ENCODE data around the gene RAB31. TPM values are rescaled to one million over a fixed set of nuclear protein-coding genes. Genes with fewer than 3 reads are reported as not detected.

Gene RAB31
- polyA plus RNA-seq, 3 donors from 2014 or later: 5.3 to 28.0 (median 19.3) TPM

DNA sequence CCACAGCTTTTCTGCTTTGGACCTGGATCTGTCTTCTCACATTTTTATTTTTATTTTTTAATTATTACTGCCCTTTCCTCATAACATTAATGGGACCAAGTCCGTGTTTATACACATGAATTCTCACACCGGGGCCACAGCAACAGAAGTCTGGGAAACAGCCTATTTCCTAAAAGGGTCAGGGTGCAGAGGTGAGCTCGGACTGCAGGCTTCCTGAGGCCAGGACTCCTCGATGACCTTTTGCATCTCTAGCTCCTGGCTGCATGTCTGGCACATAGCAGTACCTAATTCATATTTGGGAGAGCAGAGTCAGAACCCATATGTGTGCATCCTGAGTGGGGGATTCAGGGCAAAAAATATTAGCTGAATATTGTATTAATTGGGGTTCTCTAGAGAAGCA, 9.6 kb upstream of the RAB31 start:
- no peak overlapping the region for H3K27ac Mint-ChIP-seq
- H3K9me3 Mint-ChIP-seq: no peaks in the 10 kb centered on the region

DNA sequence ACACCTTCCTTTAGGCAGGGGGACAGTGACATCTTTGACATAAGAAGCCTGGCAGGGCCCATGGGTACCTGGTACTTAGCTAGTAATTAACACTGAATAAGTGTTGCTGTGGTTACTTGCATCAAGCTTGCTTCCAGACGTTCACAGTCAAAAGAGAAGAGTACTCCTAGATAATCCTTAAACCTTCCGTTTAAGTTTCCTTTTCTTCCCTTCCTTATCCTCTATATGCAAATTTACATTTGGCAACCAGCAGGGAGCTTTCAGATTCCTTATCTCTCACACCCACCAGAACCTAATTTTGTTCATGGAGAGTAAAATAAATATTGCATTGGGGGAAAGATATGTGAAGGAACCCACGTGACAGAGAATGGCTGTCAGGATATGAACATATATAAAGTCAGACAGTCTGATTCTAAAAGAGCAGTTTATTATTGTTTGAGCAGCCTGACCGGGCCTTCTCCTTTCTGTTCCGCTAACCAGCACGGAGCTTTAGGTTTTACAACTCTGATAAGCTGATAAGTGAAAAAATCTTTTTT, 7.8 kb upstream of the RAB31 start:
- DNase-seq: no peak
- H3K27ac Mint-ChIP-seq: no peak overlapping the region
- peaks cover 18 to 21% of the 10 kb centered on the region in 2 donors for H3K4me1 Mint-ChIP-seq
- H3K36me3 Mint-ChIP-seq: no peaks in the 10 kb centered on the region
- no peaks in the 10 kb centered on the region for H3K9me3 Mint-ChIP-seq
- no peak overlapping the region for H3K4me3 Mint-ChIP-seq
- H3K27me3 Mint-ChIP-seq (ENCODE audit: low read depth in 3 of 3): peaks cover 4 to 7% (median 5%) of the 10 kb centered on the region in 3 donors

More for the DNA sequence above, 9.6 kb upstream of the RAB31 start:
- H3K4me1 Mint-ChIP-seq: peaks cover 25 to 28% of the 10 kb centered on the region in 2 donors
- peaks cover 2 to 11% (median 4%) of the 10 kb centered on the region in 3 donors for H3K27me3 Mint-ChIP-seq (ENCODE audit: low read depth in 3 of 3)
- DNase-seq: no peak
- no peak overlapping the region for H3K4me3 Mint-ChIP-seq
- H3K36me3 Mint-ChIP-seq: no peaks in the 10 kb centered on the region

DNA sequence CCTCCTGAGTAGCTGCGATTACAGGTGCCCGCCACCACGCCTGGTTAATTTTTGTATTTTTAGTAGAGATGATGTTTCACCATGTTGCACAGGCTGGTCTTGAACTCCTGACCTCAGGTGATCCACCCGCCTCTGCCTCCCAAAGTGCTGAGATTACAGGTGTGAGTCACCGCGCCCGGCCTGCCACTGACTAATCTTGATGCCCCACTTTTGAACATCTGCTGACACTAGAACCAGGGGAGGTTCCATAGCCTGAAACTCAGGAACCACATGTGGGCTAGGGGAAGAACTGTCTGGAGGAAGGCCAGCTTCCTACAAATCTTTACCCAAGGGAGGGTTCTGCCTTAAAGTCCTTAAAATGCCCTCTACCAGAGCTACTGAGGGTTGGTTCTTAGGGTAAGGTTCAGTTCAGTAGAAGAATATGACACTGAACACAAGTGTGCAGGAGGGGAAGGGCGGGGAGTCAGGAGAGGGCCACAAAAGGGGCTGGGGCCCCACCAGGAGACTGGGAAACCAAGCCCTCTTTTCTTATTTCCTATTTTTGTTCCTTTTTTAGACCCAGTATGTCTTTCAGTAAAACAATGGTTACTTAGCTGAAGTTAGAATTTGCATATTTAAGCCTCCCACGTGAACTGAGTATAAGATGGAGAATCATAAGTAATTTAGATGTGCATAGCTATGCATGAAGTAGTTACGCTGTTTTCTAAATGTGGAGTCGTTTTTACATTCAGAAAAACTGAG, 6.3 kb upstream of the RAB31 start:
- Mint-ChIP-seq H3K4me1 (peaks cover 4 to 6% of the 10 kb centered on the region in 2 donors), H3K27ac (no peak overlapping the region), H3K27me3 (ENCODE audit: low read depth in 3 of 3) (peaks cover 2 to 11% (median 5%) of the 10 kb centered on the region in 3 donors), H3K4me3 (no peak overlapping the region), H3K9me3 (no peaks in the 10 kb centered on the region), H3K36me3 (no peaks in the 10 kb centered on the region)
- no peak for DNase-seq

DNA sequence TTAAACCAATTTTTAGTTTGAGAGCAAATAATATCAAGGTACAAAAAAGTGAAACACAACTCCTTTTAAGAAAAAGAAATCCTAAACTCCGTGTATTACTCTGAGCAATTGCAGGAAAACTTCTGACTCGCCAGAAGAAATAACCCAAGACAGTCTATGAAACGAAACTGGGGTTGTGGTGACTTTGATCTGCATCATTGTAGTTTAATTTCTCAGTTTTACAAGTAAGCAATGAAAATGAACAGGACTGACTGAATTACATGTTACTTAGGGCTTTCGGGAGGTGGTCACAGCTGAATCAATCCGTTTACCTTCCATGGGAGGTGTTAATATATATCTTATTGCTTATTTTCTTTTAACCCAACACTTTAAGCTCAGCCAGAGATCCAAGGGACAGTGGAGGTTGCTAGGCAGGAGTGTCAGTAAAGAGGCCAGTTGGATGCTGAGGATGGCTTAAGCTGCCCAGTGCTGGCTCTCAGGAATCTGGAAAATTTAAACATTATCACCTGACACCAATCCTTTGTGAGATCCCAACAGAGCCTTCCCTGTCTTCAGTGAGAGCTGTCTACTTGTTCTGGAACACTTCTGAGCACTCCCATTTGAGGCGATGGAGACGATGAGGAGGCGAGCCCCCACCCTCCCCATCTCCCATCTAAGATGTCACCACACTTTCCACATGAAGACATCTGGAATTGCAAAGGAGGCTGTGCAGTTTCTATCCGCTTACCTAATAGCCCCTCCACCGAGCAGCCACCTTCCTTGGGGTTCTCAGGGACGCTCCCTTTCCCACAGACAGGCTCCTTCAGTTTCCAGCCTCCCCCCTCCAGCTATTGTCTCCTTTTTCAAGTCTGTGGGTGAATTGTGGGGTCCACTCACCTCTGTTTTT, 3.6 kb upstream of the RAB31 start:
- Mint-ChIP-seq H3K27me3 (ENCODE audit: low read depth in 3 of 3) (peaks cover 7 to 24% (median 22%) of the 10 kb centered on the region in 3 donors), H3K27ac (no peak overlapping the region), H3K4me1 (peaks cover 10 to 18% of the 10 kb centered on the region in 2 donors), H3K9me3 (no peaks in the 10 kb centered on the region), H3K4me3 (no peak overlapping the region), H3K36me3 (no peaks in the 10 kb centered on the region)
- DNase-seq: no peak

DNA sequence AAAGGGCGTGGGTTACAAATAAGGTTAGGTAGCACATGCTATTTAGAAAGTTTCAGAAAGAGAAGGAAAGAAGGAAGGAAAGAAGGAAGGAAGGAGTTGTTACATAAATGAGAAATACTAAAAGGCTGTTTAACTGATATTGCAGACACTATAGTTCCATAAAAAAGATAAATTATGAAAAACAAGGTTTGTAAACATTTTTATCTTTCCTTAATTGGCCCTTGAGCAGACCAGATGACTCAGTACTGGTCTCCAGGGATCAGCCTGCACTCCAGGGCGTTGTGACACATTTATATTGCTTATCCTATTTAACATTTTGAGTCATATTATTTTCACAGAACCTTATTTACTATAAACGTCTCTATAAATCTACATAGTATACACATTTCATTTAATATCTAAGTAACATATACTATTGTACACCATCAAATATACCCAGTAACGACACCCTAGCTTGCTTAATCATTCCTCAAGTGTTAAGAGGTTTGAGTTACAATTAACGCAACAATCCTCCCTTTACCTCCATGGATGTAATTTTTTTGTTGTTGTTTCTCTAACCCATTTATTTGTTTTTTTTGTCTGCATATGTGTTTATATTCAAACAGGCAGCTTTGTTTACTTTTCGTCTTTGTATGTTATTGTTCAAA, 2.8 kb upstream of the RAB31 start:
- H3K4me3 Mint-ChIP-seq: no peak overlapping the region
- DNase-seq: no peak
- H3K27ac Mint-ChIP-seq: no peak overlapping the region
- H3K36me3 Mint-ChIP-seq: no peaks in the 10 kb centered on the region
- peaks cover 18 to 26% of the 10 kb centered on the region in 2 donors for H3K4me1 Mint-ChIP-seq
- no peaks in the 10 kb centered on the region for H3K9me3 Mint-ChIP-seq
- peaks cover 12 to 32% (median 29%) of the 10 kb centered on the region in 3 donors for H3K27me3 Mint-ChIP-seq (ENCODE audit: low read depth in 3 of 3)

DNA sequence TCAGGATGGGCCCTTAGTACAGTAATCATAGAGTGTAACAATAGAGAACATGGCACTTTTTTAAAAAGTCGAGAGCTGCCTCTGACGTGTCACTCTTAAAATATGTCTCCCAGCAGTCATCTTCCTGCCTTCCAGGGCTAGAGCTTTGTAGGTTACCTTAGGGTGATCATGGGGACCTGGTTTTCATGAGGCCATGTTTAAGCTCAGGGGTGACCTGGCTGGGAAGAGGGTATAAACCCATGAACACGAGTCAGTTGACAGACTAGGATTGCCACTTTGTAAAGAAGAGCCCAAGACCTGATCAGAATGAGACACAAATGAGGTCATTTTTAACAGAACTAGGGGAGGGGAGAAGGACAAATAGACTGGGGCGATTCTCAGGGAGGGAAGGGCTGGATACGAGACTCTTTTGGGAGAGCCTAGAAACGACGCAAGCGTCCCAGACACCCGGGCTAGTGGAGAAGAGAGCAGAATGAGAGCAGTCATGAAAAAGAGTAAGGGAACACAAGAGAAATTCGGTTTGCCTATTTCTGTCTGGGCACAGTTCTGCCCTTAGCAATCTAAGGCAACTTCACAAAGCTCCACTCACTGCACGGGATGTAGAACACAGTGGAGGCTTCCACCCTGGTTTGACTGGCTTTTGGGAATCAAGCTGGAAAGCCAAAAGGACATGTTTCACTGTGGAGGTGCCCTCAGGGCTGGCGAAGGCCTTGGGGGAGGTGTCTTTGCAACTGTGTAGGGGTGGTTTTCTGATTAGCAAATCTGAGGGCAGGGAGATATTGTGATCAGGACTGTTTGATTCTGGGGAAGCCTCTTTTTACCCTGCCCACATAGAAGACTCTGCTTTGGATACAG, 1.8 kb upstream of the RAB31 start:
- Mint-ChIP-seq H3K36me3 (no peaks in the 10 kb centered on the region), H3K4me1 (peaks cover 27 to 37% of the 10 kb centered on the region in 2 donors), H3K27ac (no peak overlapping the region), H3K4me3 (peak overlapping the region in 3 of 5 donors; percentile 2 to 74 (median 65)), H3K9me3 (no peaks in the 10 kb centered on the region), H3K27me3 (ENCODE audit: low read depth in 3 of 3) (peaks cover 18 to 40% (median 35%) of the 10 kb centered on the region in 3 donors)
- no peak for DNase-seq

DNA sequence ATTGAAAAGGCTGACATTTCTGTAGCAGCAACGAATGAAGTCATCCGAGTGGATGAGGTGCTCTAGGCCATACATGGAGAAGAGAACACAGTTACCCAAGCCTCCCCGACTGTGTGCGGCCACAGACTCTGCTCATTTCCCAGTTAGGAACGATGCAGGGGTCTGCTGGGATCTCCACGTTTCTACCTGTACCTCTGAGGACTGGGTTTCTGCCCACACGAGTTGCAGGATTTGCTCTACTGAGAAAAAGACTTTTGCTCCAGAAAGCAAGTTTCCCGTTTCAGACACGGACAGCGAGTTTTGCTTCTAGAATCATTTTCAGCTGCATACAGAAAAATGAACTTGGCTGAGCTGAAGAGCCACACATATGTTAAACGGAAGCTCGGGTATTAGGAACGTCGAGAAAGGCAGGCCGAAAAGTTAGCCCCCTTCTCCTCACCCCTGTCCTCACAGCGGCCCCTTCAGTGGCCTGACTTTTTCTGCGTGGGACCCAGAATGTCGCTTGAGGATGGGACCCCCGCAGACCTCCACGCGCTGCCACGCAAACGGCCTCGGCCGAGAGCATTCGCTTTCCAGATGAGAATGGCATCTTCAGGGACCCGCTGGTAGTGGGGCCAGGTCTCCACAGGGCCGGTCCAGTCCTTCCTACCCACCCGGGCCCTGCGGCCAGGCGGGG, 582 bp upstream of the RAB31 start:
- peaks cover 39 to 49% of the 10 kb centered on the region in 2 donors for H3K4me1 Mint-ChIP-seq
- no peaks in the 10 kb centered on the region for H3K36me3 Mint-ChIP-seq
- H3K27me3 Mint-ChIP-seq (ENCODE audit: low read depth in 3 of 3): peaks cover 21 to 44% (median 39%) of the 10 kb centered on the region in 3 donors
- DNase-seq: no peak
- H3K4me3 Mint-ChIP-seq: peak overlapping the region; percentile 61 to 75 (median 71)
- H3K9me3 Mint-ChIP-seq: no peaks in the 10 kb centered on the region
- peak overlapping the region in 3 of 6 donors; percentile 25 to 36 (median 32) for H3K27ac Mint-ChIP-seq

DNA sequence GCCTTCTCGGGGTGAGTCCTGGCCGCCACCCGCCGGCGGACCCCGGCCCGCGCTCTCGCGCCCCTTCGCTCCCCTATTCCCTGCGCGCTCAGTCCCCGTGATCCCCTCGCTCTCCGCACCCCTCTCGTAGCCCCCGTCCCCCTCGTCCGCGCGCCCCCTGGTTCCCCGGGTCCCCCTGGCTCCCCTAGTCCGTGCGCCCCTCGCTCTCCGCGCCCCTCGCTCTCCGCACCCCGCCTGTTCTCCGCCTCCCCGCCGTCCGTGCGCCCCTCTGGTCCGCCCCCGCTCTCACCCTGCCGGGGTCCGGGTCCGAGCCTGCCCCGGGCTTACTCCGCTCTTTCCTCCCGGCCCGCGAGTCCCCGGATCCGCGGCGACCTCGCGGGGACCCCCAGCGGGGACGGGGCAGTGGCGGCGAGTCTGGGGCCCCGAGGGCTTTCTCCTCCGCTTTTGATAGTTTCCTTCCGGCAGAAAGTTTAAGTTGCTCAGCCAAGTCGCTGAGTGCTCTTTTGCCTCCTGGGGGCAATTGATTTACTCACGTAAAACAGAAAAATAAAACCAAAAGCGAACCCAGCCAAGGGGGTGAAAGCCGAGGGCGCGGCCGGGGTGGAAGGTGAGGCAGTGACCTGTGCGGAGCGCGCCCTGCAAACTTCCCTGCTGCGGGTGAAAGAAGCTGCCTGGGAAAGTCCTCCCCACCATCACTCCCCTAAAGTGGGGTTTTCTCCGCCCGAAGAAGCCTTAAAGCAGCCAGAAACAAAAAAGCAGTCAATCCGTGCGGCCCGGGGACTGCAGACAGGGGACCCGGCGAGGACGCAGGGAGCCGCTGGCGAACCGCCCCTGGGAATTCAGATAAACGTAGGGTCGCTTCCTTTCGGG, 568 bp downstream of the RAB31 start:
- peaks cover 39 to 50% of the 10 kb centered on the region in 2 donors for H3K4me1 Mint-ChIP-seq
- peaks cover 21 to 46% (median 42%) of the 10 kb centered on the region in 3 donors for H3K27me3 Mint-ChIP-seq (ENCODE audit: low read depth in 3 of 3)
- H3K4me3 Mint-ChIP-seq: peak overlapping the region; percentile 81 to 94 (median 88)
- no peaks in the 10 kb centered on the region for H3K9me3 Mint-ChIP-seq
- H3K36me3 Mint-ChIP-seq: no peaks in the 10 kb centered on the region
- peak overlapping the region in 5 of 6 donors; percentile 28 to 85 (median 62) for H3K27ac Mint-ChIP-seq
- DNase-seq: peak in 2 of 3 donors; percentile 17 to 22

DNA sequence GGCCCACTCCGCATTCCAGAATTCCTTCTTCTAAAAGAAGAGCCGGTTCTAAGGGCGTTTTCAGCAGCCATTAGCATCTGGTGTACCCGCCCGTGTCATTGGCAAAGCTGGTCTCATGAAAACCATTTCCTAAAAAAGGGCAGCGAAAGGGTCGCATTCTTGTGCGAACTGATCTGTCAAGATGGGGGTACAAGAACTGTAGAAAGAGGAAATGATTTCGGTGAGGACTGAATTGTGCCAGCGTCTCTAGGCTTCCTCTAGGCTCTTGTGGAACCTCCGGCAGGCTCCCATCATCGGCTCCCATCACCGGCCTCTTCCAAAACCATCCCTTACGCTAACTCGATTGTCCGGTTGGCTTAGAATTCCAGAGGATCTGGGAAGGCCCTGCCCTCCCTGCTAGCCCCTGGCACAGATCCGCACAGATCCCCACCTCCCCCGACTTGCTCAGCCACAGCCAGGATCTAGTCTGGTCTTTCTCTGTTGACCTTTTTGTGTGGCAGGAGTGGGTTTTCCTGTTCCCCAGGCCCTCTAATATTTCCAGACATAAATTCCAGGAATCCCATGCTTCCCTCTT, 1.3 kb downstream of the RAB31 start:
- Mint-ChIP-seq H3K36me3 (no peaks in the 10 kb centered on the region), H3K4me1 (peaks cover 39 to 50% of the 10 kb centered on the region in 2 donors), H3K27me3 (ENCODE audit: low read depth in 3 of 3) (peaks cover 21 to 48% (median 39%) of the 10 kb centered on the region in 3 donors), H3K4me3 (peak overlapping the region; percentile 81 to 94 (median 88)), H3K9me3 (no peaks in the 10 kb centered on the region), H3K27ac (peak overlapping the region in 1 of 6 donors; percentile 62)
- no peak for DNase-seq

DNA sequence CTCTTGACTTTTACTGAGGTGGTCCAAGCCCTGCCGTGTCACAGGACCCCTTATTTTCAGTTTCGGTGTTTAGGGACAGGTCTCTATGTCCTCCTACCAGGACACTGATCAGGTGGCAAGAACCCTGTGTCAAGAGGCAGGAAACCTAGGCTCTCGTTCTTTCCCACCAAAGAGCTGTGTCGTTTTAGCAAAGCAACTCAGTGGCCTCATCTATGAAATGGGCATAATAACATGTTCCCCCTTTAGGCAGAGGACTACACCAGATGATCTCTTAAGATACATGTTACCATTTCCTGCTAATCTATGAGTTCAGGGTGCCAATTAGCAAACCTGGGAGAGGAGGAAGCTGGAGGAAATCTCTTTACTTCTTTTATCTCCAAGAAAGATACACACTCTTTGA, 1.9 kb downstream of the RAB31 start:
- Mint-ChIP-seq H3K27ac (peak overlapping the region in 2 of 6 donors; percentile 54), H3K9me3 (no peaks in the 10 kb centered on the region), H3K4me3 (peak overlapping the region; percentile 81 to 94 (median 88)), H3K36me3 (no peaks in the 10 kb centered on the region), H3K4me1 (peaks cover 39 to 50% of the 10 kb centered on the region in 2 donors), H3K27me3 (ENCODE audit: low read depth in 3 of 3) (peaks cover 23 to 51% (median 39%) of the 10 kb centered on the region in 3 donors)
- no peak for DNase-seq

DNA sequence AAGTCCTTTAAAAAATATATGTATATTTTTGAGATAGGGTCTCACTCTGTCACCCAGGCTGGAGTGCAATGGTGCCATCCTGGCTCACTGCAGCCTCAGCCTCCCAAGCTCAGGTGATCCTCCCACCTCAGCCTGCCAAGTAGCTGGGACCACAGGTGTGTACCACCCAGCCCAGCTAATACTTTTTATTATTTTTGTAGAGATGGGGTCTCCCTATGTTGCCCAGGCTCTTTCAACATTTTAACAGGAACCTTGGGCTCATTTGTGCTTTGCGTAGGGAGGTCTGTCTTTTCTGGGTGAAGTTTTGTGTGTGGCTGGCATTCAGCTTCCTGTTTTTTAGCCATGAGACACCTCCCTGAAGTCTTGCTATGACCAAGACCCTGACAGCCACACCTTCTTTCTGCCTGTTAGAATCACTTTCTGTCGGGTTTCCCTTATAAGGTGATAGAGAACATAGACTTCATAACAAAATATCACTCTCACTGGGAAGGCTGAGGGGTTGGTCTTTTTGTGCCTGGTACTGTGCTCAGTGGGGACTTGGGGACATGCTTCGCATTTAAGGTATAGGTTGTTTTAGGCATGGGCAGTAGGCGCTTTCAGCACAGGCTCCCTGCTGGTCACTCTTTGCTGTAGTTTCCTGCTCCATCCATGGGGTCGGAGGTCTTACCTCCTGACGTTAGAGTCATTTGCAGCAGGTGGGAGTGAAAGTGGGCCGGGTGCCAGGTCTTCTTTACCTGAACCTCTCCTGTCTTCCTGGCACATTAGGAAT, 3.4 kb downstream of the RAB31 start:
- peaks cover 39 to 50% of the 10 kb centered on the region in 2 donors for H3K4me1 Mint-ChIP-seq
- peak overlapping the region; percentile 81 to 94 (median 88) for H3K4me3 Mint-ChIP-seq
- H3K27me3 Mint-ChIP-seq (ENCODE audit: low read depth in 3 of 3): peaks cover 26 to 45% (median 43%) of the 10 kb centered on the region in 3 donors
- H3K27ac Mint-ChIP-seq: peak overlapping the region in 3 of 6 donors; percentile 14 to 83 (median 54)
- H3K9me3 Mint-ChIP-seq: no peaks in the 10 kb centered on the region
- H3K36me3 Mint-ChIP-seq: no peaks in the 10 kb centered on the region
- DNase-seq: peak; percentile 37 to 45 (median 40)

All from immature natural killer cell (primary cell).